T-helper 2 cell treated with Interferon-gamma antibody and Interleukin-4, amounts not matched to agents 100 ng/mL and 5 ng/mL, for 36 hours (primary cell): ENCODE measurements around the gene DSCAML1. TPM values are rescaled to one million over a fixed set of nuclear protein-coding genes. Genes with fewer than 3 reads are reported as not detected.
"Not testable (repeated sequence)": the region's sequence is repeated elsewhere in the genome, so short reads cannot be mapped to it uniquely, and the experiment has no call there.

Source experiments
- intact Hi-C: fragments of 100-400 bp; cut with micrococcal nuclease; formaldehyde crosslinking; loops from one replicate; pipeline ENCODE4 v1.15.1; 2023
- total RNA-seq: library from RNA; stranded (reverse); gene quantifications from 2 replicates; pipeline ENCODE4 v1.2.3, GENCODE V29; 2022

DSCAML1 gene
- total RNA-seq, 1 donor from 2014 or later = 0.05 TPM

DNA sequence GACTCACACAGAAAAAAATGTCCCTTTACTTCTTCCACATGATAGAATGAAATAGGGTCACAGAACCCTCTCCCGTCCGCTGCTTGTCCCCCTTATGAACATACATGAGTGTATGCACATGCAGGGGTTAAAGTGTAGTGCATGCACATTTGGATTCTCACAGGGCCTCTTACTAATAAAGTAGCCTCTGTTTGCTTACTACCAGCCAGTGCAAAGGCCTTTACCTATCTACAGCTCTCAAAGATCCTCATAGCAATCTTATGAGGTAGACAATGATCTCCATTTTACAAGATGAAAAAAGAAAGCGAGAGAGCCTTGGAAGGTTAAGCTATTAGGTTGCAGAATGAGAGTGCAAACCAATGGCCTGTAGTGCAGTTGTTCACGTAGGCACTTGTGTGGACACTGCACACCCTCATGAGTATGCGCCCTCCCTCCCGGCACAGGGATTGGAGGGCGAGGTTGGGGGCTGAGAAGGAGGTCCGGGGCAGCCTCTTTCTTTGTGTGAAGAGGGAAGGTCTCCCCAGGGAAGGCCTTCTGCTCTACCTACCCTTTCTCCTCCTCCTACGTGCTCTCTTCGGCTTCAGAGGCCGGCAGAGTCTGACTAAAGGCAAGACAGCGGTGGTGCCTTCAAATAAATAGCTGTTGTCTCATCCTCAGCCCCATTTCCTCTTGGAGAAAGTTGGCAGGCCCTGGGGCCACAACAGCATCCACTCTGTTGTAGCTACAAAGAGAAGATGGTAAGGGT lies 378.1 kb downstream of the DSCAML1 start:
- intact Hi-C loops = no loop called here

DNA sequence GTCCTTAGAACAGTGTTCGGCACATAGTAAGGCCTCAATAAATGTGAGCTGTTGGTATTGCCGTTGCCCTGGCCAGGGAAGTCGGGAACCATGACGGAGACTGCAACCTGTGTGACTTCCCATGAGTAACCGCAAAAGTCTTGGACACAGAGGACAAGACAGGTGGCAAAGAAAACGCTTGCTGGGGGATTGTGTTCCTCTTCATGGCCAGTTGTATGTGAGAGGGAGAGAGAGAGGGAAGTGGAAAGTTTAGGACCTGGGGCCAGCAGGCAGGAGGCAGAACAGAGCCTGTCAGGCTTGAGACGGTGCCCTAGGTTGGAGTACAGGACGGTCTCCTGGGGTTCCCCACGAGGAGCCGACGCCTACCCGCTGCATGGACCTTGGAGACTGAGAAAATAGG lies 379.2 kb downstream of the DSCAML1 start:
- intact Hi-C loops = no loop called here

DNA sequence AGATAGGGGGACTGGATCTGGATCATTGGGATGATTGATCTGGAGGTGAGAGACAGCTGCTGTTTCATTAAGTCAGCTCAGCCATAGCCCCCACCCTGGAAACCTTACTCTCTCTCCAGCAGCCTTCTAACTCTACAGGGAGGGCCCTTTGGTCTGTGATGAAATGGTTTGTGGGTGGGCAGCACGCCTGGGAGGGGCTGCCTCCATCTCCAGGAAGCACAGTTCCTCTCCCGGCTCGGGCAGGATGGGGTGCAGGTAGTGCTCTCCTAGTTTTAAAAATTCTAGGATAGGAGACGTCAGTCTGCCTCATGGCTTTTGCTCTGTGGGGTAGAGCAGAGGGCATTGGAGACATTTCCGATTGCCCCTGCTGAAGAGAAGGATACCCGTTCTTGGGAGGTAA lies 379.7 kb downstream of the DSCAML1 start:
- intact Hi-C loops = no loop called here

DNA sequence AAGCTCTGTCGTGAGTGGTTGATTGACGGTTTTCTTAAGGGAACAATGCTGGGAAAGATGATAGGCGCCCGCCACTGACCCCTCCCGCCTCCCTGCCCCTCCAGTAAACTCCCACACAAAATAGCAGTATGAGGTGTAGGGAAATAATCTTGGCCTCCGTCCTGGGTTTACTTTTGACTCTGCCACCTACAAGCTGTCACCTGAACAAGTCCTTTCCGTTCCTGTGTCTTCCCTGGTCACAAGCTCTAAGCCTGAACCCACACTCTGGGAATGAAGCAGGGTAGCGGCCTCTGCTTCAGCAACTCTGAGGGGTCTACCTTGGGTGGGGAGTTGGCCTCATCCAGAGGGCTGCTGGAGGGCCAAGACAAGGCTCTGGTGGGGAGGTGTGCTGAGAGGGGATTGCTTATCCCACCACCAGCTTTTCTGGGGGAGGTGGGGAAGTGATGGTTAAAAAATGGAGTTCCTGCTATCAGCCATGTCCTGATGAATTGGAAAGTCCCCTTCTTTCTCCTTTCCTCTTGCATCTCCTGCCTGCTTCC lies 381.6 kb downstream of the DSCAML1 start:
- intact Hi-C loops = no loop called here

DNA sequence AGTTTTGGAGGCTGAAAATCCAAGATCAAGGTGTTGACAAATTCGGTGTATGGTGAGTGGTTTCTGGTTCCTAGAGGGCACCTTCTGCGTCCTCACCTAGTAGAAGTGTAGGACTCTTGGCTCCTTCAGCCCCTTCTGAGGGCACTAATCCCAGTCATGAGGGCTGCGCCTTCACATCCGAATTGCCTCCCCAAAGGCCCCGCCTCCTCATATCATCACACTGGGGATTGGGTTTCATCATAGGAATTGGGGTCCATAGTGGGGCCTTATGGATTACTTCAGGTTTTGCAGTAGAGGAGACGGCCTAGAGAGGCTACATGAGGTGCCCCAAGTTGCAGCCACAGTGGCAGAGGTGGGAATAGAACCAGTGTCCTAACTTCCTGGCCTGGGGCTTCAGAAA lies 382.3 kb downstream of the DSCAML1 start:
- intact Hi-C loops = no loop called here

DNA sequence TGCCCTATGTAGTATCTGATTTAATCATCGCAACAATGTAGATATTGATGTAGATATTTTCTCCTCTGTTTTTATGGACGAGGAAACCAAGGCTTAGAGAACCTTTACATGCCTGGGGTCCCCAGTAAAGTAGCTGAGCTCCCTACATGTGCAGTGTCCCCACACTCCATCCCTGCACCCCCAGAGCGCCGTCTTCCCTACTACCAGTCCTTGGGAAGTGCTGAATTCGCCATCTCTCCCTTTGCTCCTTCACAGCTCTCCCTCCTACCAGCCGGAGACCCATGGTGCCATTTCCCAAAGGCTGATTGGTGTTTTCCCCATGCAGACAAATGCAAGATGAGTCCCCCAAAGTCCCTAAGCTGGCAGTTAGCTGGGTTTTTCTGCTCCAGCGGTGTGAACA lies 383.4 kb downstream of the DSCAML1 start:
- intact Hi-C loops = no loop called here

DNA sequence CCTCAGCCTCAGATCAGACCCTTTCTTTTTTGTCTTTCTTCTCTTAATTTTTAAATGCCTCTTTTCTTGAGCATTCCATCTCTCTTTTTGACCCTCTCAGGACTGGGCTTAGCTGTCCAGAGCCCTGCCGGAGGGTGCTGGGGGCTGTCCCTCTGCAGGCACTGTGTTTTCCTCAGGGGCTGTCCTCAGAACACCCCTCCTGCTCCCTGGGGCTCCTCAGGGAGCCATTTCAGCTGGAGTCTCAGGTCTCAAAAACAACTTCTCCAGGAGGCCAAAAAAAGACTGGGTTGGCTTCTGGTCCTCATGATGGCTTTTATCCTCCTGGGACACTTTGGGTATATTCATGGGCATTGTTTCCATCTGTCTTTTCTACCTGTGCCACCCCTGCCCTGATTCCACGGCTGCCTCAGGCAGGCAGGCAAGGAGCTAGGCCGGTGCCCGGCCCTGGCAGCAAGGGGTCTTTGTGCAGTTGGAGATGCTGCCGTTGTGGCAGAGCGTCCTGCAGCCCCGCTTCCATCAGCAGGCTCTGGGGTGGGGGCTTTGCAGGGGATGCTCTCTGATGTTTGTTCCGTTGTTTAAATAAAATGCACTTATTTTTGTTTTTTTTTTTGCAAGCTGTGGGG lies 384.3 kb downstream of the DSCAML1 start:
- intact Hi-C loops = no loop called here

DNA sequence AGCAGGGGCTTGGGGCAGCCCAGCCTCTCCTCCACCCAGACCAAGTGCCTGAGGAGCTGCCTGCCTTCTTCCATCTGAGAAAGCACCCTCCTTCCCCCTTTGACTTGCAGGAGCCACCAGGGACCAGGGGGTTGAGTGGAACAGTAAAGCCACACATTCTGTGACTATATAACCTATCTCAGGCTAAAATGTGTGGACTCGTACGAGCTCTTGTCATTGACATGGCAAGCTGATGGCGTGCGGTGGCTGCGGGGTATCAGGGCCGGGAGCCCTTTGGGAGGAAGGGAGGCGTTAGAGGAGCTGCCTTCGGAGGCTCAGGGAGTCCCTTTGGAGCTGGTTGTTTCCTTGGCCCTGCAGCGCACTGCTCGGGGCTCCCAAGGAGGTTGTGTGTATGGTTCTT lies 384.8 kb downstream of the DSCAML1 start:
- intact Hi-C loops = no loop called here

DNA sequence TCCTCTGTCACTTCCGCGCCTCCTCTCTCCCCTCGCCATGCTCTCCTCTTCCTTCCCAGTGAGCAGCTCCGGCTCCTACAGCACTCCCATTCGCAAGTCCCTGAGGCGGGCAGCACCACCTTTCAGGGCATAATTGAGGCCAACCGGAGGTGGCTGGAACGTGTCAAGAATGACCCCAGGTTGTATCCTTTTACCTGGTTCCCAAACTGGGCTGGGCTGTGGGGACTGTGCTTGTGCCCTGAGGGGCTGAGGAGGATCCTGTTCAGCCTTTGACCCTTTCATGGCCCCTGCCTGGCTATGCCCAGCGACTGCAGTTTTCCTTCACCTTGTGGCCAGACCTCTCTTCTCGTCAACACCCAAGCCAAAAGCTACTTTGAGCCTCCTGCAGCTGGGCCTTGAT lies 385.3 kb downstream of the DSCAML1 start:
- intact Hi-C loops = no loop called here

DNA sequence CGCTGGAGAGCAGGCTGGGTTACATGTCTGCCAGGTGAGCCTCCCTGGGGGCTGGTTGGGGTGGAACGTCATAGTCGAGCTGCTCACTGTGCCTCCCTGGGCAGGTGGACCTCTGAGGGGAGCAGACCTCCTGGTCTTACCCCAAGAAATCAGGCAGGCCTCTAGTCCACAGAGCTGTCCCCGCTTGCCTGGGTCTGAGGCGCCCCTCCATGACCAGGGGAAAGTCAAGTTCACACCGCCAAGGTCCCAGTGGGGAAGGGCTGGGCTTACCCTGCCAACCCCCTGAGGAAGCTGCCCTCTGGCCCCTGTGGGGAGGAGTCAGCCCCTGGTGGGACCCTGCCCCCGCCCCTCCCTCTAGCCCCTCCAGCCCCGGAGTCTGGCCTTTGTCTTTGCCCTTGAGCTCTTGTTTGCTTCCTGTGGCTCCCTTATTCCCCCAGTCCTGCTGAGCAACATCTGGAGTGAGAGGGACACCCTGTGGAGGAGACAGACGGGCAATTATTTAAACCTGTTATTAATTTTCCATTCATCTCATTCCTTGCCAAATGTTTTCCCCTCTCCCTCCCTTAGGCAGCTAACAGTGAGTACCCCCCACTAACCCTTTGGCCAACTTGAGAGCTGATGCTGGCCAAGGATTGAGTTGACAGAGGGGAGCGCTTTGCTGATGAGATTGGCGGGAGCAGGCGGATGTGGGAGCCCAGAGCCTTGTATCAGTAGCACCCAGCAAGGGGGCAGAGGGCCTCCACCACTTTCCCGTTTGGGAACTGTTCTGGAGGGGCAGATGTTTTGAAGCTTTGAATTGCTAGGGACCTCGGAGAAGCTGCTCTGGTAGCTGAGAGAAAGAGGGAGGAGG lies 385.9 kb downstream of the DSCAML1 start:
- intact Hi-C loops = no loop called here

DNA sequence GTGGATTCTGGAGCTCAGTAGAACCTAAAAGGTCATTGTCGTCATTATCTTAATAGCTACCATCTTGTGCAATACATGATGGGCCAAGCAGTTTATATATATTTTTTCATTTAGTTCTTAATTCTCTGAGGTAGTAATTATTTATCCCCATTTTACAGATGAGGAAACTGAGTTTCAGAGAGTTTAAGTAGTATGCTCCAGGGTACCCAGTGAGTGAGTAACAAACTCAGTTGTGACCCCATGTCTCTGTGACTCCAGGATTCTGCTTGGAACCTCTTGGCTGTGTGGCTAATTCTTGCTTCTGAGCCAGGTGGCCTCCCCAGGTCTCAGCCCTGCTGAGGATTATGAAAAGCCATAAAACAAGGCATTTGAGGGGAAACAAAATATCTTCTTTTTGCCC lies 386.8 kb downstream of the DSCAML1 start:
- intact Hi-C loops = no loop called here

DNA sequence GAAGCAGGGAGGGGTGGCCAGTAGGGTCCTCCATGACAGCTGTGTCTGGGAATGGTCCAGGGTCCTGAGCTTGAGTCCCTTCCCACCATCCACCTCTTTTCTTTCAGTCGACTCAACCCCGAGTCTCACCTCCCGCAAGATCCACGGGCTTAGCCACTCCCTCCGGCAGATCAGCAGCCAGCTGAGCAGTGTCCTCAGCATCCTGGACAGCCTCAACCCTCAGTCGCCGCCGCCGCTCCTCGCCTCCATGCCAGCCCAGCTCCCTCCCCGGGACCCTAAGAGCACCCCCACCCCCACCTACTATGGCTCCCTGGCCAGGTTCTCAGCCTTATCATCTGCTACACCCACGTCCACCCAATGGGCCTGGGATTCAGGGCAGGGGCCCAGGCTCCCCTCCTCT lies 387.5 kb downstream of the DSCAML1 start:
- intact Hi-C loops = no loop called here

DNA sequence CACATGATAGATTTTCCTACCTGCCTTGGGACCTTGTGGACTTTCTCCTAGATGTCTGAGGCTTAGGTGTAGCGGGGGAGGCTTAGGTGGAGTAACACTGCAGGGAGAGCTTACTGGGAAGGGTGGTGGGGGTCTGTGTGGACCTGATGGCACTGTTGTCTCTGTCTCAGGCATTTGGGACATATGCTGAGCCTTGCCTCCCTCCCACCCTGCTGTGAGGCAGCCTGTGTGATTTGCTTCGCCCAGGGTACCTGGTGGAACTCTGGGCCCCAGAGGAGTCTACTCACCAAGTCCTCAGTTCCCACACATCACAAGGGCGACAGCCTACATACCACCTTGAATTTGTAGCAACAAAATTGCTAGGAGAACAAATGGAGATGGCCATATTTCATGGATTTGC lies 388.7 kb downstream of the DSCAML1 start:
- intact Hi-C loops = no loop called here

DNA sequence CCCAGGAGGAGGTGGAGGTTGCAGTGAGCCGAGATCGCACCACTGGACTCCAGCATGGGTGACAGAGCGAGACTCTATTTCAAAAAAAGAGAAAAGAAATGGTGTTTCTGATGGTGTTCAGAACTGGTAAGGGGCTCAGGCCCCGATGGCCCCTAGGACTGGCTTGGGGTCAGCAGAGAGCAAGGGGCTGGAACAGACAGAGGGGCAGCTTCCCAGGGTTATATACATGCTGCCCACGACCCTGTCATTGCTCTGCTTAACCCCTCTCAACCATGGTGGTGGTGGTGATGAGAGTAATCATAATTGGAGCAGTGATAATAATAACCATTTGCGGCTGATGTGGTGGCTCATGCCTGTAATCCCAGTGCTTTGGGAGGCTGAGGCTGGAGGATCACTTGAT lies 390.0 kb downstream of the DSCAML1 start:
- intact Hi-C loops = no loop called here

DNA sequence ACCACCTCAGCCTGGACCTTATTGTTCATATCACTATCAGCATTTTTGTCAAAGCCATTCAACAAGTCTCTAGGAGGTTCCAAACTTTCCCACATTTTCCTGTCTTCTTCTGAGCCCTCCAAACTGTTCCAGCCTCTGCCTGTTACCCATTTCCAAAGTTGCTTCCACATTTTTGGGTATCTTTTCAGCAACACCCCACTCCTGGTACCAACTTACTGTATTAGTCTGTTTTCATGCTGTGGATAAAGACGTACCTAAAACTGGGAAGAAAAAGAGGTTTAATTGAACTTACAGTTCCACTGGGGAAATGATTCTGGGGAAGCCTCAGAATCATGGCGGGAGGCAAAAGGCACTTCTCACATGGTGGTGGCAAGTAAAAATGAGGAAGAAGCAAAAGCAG lies 391.1 kb downstream of the DSCAML1 start:
- intact Hi-C loops = not testable (repeated sequence)

DNA sequence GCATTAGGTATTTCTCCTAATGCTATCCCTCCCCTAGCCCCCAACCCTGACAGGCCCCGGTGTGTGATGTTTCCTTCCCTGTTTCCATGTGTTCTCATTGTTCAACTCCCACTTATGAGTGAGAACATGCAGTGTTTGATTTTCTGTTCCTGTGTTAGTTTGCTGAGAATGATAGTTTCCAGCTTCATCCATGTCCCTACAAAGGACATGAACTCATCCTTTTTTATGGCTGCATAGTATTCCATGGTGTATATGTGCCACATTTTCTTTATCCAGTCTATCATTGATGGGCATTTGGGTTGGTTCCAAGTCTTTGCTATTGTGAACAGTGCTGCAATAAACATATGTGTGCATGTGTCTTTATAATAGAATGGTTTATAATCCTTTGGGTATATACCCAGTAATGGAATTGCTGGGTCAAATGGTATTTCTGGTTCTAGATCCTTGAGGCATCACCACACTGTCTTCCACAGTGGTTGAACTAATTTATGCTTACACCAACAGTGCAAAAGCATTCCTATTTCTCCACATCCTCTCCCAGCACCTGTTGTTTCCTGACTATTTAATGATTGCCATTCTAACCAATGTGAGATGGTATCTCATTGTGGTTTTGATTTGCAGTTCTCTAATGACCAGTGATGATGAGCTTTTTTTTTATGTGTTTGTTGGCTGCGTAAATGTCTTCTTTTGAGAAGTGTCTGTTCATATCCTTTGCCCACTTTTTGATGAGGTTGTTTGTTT lies 397.7 kb downstream of the DSCAML1 start:
- intact Hi-C loops = not testable (repeated sequence)

DNA sequence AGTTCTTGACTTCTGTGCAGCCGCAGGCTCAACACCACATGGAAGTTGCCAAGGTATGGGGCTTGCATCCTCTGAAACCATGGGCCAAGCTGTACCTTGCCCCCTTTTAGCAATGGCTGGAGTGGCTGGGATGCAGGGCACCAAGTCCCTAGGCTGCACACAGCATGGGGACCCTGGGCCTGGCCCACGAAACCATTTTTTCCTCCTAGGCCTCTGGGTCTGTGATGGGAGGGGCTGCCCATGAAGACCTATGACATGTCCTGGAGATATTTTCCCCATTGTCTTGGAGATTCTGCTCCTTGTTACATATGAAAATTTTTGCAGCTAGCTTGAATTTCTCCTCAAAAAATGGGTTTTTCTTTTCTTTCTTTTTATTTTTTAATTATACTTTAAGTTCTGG lies 398.4 kb downstream of the DSCAML1 start:
- intact Hi-C loops = not testable (repeated sequence)

DNA sequence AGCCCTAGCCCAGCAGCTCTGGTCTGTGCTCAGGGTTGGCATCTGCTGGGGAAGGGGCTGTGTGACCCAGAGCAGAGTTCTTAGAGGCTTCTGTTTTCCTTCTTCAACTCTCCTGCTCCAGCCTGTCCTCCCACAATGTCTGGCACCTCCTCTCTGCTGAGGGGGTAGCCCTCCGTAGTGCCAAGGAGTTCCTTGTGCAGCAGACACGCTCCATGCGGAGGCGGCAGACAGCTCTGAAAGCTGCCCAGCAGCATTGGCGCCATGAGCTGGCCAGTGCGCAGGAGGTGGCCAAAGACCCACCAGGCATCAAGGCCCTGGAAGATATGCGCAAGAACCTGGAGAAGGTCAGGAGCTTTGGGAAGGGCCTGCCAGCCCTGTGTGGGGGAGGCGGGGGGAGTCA lies 400.0 kb downstream of the DSCAML1 start:
- intact Hi-C loops = no loop called here

DNA sequence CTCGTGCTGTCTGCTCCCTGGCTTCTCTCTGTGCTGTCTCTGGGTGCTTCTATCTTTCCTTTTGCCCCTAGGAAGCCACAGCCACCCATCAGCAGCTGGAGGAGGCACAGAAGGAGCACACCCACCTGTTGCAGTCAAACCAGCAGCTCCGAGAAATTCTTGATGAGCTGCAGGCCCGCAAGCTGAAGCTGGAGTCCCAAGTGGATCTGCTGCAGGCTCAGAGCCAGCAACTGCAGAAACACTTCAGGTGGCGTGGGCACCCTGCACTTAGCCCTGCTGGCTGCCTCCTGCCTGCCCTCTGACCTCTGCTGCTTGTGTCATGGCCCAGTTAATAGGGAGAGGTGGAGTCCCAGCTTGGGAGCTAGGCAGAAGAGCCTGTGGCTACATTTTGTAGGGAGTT lies 401.5 kb downstream of the DSCAML1 start:
- intact Hi-C loops = no loop called here

DNA sequence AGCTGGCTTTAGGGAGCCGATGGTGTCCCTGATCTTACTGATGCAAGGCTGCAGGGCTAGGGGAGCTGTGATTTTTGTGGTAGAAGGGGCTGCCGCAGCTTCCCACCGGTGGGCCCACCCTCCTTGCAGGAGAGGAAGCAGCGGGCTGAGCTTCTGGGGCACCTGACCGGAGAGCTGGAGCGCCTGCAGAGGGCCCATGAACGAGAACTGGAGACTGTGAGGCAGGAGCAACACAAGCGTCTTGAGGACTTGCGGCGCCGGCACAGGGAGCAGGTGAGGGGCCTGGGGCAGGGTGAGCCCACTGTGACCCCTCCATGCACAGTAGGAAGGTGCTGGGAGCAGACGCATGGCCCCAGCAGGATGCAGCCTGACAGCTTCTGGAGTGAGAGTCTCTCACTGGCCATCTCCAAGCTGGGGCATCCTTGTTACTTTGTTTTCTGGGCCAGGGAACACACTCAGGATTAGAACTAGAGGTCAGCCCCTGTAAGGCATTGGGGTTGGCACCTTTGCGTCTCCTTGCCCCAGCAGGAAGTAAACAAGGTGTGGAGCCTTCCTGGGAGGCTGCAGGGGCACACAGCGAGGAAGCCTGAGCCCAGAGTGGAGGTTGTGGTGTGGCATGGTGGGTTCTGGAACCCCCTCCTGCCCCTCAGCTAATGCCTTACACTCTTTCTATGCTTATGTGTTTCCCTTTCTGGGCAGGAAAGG lies 402.6 kb downstream of the DSCAML1 start:
- intact Hi-C loops = no loop called here

DNA sequence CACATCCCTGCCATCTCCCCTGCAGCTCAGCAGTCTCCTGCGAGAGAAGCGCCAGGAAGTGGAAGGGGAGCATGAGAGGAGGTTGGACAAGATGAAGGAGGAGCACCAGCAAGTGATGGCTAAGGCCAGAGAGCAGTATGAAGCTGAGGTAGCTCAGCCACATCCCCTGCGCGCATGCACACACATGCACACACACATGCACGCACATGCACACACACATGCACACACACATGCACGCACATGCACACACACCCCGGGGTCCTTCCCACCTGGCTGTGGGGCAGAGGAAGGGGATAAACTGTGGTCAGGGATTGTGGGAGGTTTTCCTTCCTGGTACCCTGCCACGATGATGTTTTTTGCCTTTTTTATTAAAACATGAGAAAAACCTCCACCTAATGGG lies 404.0 kb downstream of the DSCAML1 start:
- intact Hi-C loops = no loop called here
